Adipocyte (in vitro differentiated cells): ENCODE results near the gene ELF4.

Experiments
- DNase-seq: peaks from one replicate; pipeline ENCODE4 v3.0.0-alpha.2; 2015; ENCODE audit warnings: low read depth
- H3K27me3 ChIP-seq: replicated peaks from 2 replicates; pipeline ENCODE4 v1.7.0; 2013; ENCODE audit warnings: mild to moderate bottlenecking, low read length, moderate library complexity; ENCODE audit not compliant: control insufficient read depth, insufficient read depth
- H3K36me3 ChIP-seq: 2 replicates; pipeline ENCODE4 v1.7.0; 2013; ENCODE audit warnings: low read length, mild to moderate bottlenecking, moderate library complexity; ENCODE audit not compliant: control insufficient read depth, insufficient read depth, severe bottlenecking
- H3K4me1 ChIP-seq: 2 replicates; pipeline ENCODE4 v1.7.0; 2013; ENCODE audit warnings: mild to moderate bottlenecking, low read length, moderate library complexity; ENCODE audit not compliant: control insufficient read depth, insufficient read depth
- H3K4me3 ChIP-seq: 2 replicates; pipeline ENCODE4 v1.7.0; 2013; ENCODE audit warnings: mild to moderate bottlenecking, low read length, moderate library complexity
- H3K9ac ChIP-seq: 2 replicates; pipeline ENCODE4 v1.7.0; 2013; ENCODE audit warnings: mild to moderate bottlenecking, low read length, moderate library complexity
- H3K9me3 ChIP-seq: 2 replicates; pipeline ENCODE4 v1.7.0; 2013; ENCODE audit warnings: mild to moderate bottlenecking, low read length, moderate library complexity; ENCODE audit not compliant: control insufficient read depth

ELF4 gene

GRCh38 chrX:130110379-130111219 is at the start of gene ELF4:
TSS of gene ELF4 (minus strand) at chrX:130110497. CDS start at chrX:130081330, 29,167 bp downstream.
- DNase-seq, result peak; percentile 73
- peak within 1 kb of the TSS; percentile 80 for H3K4me3 ChIP-seq
- H3K27me3 ChIP-seq, result no peaks in the 10 kb centered on the region
- no peaks in the 10 kb centered on the region for H3K9me3 ChIP-seq
- H3K4me1 ChIP-seq, result peaks cover 22% of the 10 kb centered on the region
- no peaks in the 10 kb centered on the region for H3K36me3 ChIP-seq
- peak within 1 kb of the TSS; percentile 87 for H3K9ac ChIP-seq

- Histone ChIP-seq H3K9ac (no peak overlapping the region), H3K27me3 (peaks cover 12% of the 10 kb centered on the region), H3K9me3 (no peaks in the 10 kb centered on the region), H3K36me3 (no peaks in the 10 kb centered on the region), H3K4me3 (no peak overlapping the region), H3K4me1 (peaks cover 19% of the 10 kb centered on the region)
- no peak for DNase-seq
Observed at GRCh38 chrX:130159776-130160175, 49.5 kb upstream of the ELF4 start.

GRCh38 chrX:130158311-130158710 is 48.0 kb upstream of the ELF4 start:
- Histone ChIP-seq H3K36me3 (peaks cover 5% of the 10 kb centered on the region), H3K27me3 (peaks cover 12% of the 10 kb centered on the region), H3K9me3 (no peaks in the 10 kb centered on the region), H3K9ac (no peak overlapping the region), H3K4me1 (peaks cover 19% of the 10 kb centered on the region), H3K4me3 (no peak overlapping the region)
- no peak for DNase-seq

- no peak overlapping the region for H3K4me3 ChIP-seq
- H3K27me3 ChIP-seq, result peaks cover 12% of the 10 kb centered on the region
- DNase-seq, result no peak
- H3K36me3 ChIP-seq, result peaks cover 10% of the 10 kb centered on the region
- H3K4me1 ChIP-seq, result peaks cover 13% of the 10 kb centered on the region
- no peak overlapping the region for H3K9ac ChIP-seq
- no peaks in the 10 kb centered on the region for H3K9me3 ChIP-seq
Observed at GRCh38 chrX:130155564-130155963, 45.3 kb upstream of the ELF4 start.

GRCh38 chrX:130147631-130148030 is 37.3 kb upstream of the ELF4 start:
- H3K9ac ChIP-seq, result no peak overlapping the region
- no peak for DNase-seq
- H3K4me1 ChIP-seq, result no peaks in the 10 kb centered on the region
- H3K27me3 ChIP-seq, result no peaks in the 10 kb centered on the region
- peaks cover 42% of the 10 kb centered on the region for H3K36me3 ChIP-seq
- H3K4me3 ChIP-seq, result no peak overlapping the region
- H3K9me3 ChIP-seq, result no peaks in the 10 kb centered on the region

GRCh38 chrX:130145123-130145522 is 34.8 kb upstream of the ELF4 start:
- H3K4me3 ChIP-seq, result no peak overlapping the region
- H3K4me1 ChIP-seq, result no peaks in the 10 kb centered on the region
- H3K9ac ChIP-seq, result no peak overlapping the region
- H3K9me3 ChIP-seq, result no peaks in the 10 kb centered on the region
- peaks cover 4% of the 10 kb centered on the region for H3K27me3 ChIP-seq
- H3K36me3 ChIP-seq, result peaks cover 50% of the 10 kb centered on the region
- DNase-seq, result no peak

GRCh38 chrX:130144509-130144908 is 34.2 kb upstream of the ELF4 start:
- DNase-seq, result peak; percentile 33
- Histone ChIP-seq H3K27me3 (peaks cover 4% of the 10 kb centered on the region), H3K9me3 (no peaks in the 10 kb centered on the region), H3K9ac (no peak overlapping the region), H3K36me3 (peaks cover 55% of the 10 kb centered on the region), H3K4me1 (no peaks in the 10 kb centered on the region), H3K4me3 (no peak overlapping the region)

GRCh38 chrX:130139474-130140201 is 29.3 kb upstream of the ELF4 start:
- Histone ChIP-seq H3K4me1 (no peaks in the 10 kb centered on the region), H3K9ac (no peak overlapping the region), H3K4me3 (no peak overlapping the region), H3K36me3 (peaks cover 62% of the 10 kb centered on the region), H3K27me3 (peaks cover 12% of the 10 kb centered on the region), H3K9me3 (no peaks in the 10 kb centered on the region)
- no peak for DNase-seq

GRCh38 chrX:130136961-130137360 is 26.7 kb upstream of the ELF4 start:
- no peaks in the 10 kb centered on the region for H3K4me1 ChIP-seq
- no peak for DNase-seq
- H3K9me3 ChIP-seq, result no peaks in the 10 kb centered on the region
- H3K27me3 ChIP-seq, result peaks cover 12% of the 10 kb centered on the region
- H3K9ac ChIP-seq, result no peak overlapping the region
- peaks cover 63% of the 10 kb centered on the region for H3K36me3 ChIP-seq
- no peak overlapping the region for H3K4me3 ChIP-seq

GRCh38 chrX:130136496-130136895 is 26.2 kb upstream of the ELF4 start:
- peaks cover 9% of the 10 kb centered on the region for H3K27me3 ChIP-seq
- DNase-seq, result no peak
- no peak overlapping the region for H3K4me3 ChIP-seq
- H3K4me1 ChIP-seq, result no peaks in the 10 kb centered on the region
- H3K9me3 ChIP-seq, result no peaks in the 10 kb centered on the region
- H3K9ac ChIP-seq, result no peak overlapping the region
- peaks cover 63% of the 10 kb centered on the region for H3K36me3 ChIP-seq

GRCh38 chrX:130130990-130131389 is 20.7 kb upstream of the ELF4 start:
- DNase-seq, result no peak
- Histone ChIP-seq H3K9me3 (no peaks in the 10 kb centered on the region), H3K36me3 (peaks cover 57% of the 10 kb centered on the region), H3K4me1 (peaks cover under 1% of the 10 kb centered on the region), H3K27me3 (peaks cover 2% of the 10 kb centered on the region), H3K4me3 (no peak overlapping the region), H3K9ac (no peak overlapping the region)
